ENCODE measurements around the gene NTRK3.

DNA sequence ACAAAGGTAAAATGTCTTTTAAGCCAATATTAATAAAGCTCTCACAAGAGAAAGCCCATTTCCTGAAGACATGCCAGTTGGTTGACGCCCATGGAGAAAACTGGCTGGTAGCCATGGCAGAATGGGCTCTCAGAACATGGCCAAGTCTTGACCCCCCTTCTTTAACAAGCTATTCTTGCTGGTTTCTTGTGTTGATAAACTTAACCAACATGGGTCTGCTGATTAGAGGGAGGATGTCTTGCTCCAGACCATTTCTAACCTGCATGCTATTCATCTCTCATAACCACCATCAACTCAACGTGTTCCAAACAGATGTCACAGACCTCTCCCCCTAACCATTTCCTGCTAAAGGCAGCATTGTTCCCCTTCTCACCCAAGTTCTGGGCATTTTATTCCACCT lies 25.7 kb downstream of the NTRK3 start:
- TF ChIP-seq TAF1 (IDR thresholded peaks at IDR 0.05; ENCODE audit: borderline replicate concordance, insufficient read depth, low read length) (no peak), SIN3A (IDR thresholded peaks at IDR 0.05; ENCODE audit: borderline replicate concordance, insufficient read depth, low read length) (no peak)

Measured in PFSK-1 (cell line).